ENCODE data around the gene CHCHD1.
"Not testable (repeated sequence)": the region's sequence is repeated elsewhere in the genome, so short reads cannot be mapped to it uniquely, and the experiment has no call there.

CHCHD1 gene

DNA sequence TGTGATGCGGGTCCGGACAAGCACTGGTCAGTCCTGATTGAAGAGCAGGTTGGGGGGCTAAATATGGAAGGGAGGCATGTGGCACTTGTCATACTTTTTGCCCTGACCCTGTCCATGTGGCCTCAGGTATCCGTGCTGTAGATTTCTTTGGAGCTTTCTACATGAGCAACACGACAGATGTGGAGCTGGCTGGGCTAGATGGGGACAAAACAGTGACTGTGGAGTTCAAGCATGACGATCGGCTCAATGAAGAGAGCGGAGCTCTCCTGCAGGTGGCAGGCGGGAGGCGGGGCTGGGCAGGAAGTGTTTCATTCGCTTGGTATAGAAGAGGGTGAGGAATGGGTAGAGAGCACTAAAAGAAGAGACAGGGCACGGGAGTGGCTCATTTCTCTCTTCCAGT is 13.0 kb upstream of the CHCHD1 start:
- peak in 1 of 2 donors; percentile 39 for DNase-seq (ENCODE audit: low read depth in 2 of 2)

DNA sequence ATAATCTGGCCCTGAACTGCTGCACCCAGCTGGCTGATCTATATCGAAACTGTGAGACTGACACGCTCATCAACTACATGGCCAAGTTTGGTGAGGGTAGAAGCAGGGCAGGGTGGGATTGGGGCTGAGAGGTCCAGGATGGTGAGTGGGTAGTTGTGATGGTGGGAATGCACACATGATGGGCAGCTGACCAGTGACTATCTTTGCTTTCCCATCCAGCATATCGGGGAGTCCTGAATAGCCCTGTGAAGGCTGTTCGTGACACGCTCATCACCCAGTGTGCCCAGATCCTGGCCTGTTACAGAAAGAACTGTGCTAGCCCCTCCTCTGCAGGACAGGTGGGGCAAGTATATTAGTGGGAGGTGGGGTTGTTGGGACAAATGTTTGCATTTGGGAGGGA is 12.5 kb upstream of the CHCHD1 start:
- no peak for DNase-seq (ENCODE audit: low read depth in 2 of 2)

DNA sequence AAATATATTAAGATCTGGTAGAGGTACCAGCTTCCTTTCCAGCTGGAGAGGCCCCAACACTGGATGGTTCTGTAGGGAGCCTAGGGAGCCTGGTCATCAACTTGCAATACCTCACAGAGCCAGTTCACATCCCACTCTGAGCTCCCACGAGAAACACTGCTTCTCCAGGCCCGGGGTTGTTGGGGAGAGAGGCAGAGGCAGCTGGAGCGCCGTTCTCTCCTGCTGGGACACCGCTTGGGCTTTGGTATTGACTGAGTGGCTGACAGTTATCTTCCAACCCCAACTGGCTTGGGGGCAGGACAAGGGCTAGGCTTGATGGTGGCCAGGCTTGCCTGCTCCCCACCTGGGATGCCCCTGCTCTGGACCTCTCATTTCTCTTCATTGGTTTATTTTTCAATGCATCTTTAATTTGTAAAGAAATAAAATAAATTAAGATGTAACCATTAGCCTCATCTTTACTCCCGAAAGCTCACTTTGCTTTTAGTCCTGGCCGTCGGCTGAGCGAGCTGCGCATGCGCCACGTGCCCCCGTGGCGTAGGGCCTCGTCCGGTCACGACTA is 10.0 kb upstream of the CHCHD1 start:
- DNase-seq (ENCODE audit: low read depth in 2 of 2): peak in 1 of 2 donors; percentile 65

DNA sequence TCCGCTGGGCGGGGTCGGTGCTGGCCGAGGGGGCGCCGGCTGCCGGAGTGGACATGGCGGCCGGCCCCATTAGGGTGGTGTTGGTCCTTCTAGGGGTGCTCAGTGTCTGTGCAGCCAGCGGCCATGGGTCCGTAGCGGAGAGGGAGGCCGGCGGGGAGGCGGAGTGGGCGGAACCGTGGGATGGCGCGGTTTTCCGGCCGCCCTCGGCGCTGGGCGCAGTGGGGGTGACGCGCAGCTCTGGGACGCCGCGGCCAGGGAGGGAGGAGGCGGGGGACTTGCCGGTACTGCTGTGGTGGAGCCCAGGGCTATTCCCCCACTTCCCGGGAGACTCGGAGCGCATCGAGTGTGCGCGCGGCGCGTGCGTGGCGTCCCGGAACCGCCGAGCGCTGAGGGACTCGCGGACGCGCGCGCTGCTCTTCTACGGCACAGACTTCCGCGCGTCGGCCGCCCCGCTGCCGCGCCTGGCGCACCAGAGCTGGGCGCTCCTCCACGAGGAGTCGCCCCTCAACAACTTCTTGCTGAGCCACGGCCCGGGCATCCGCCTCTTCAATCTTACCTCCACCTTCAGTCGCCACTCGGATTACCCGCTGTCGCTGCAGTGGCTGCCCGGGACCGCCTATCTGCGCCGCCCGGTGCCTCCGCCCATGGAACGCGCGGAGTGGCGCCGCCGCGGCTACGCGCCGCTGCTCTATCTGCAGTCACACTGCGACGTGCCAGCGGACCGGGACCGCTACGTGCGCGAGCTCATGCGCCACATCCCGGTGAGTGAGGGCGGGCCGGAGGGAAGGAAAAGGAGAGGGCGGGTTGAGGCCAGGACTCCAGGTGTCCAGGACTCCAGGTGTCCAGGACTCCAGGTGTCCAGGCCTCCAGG is 9.3 kb upstream of the CHCHD1 start:
- DNase-seq (ENCODE audit: low read depth in 2 of 2): peak; percentile 65 to 76

DNA sequence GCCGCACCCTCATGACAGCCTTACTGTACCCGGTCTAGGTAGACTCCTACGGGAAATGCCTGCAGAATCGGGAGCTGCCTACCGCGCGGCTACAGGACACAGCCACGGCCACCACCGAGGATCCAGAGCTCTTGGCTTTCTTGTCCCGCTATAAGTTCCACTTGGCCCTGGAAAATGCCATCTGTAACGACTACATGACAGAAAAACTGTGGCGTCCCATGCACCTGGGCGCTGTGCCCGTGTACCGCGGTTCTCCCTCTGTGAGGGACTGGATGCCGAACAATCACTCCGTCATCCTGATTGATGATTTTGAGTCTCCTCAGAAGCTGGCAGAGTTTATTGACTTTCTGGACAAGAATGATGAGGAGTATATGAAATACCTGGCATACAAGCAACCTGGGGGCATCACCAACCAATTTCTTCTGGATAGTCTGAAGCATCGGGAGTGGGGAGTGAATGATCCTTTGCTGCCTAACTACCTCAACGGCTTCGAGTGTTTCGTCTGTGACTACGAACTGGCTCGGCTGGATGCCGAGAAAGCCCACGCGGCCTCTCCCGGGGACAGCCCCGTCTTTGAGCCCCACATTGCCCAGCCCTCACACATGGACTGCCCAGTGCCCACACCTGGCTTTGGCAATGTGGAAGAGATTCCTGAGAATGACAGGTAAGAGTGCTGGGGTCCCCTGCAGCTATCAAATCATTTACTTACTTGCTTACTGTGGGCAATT is 8.5 kb upstream of the CHCHD1 start:
- DNase-seq (ENCODE audit: low read depth in 2 of 2): peak in 1 of 2 donors; percentile 15

DNA sequence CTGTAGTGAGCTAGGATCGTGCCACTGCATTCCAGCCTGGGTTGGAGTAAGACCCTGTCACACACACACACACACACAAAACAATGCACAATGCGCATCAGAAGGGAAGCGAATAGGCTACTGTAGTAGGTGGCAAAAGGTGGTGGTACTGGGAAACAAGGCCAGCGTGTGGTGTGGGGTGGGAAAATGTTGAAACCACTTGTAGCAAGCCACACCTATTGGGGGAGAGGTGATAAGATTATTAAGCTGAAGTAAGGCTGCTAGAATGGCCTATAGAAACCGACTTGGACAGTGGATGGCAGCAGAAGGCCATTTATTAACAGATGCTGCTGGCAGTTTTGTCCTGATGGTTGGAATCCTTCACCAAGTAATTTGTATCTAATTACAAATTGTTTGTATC is 7.2 kb upstream of the CHCHD1 start:
- DNase-seq (ENCODE audit: low read depth in 2 of 2): no peak

DNA sequence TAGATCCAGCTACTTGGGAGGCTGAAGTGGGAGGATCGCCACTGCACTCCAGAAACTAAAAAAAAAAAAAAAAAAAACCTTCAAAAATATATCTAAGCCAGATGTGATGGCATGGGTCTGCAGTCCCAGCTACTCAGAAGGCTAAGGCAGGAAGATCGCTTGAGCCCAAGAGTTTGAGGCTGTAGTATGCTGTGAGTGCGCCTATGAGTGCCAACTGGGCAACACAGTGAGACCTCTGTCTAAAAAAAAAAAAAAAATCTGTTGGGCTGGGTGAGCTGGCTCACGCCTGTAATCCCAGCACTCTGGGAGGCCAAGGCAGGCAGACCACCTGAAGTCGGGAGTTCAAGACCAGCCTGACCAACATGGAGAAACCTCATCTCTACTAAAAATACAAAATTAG is 2.8 kb upstream of the CHCHD1 start:
- DNase-seq (ENCODE audit: low read depth in 2 of 2): no peak

DNA sequence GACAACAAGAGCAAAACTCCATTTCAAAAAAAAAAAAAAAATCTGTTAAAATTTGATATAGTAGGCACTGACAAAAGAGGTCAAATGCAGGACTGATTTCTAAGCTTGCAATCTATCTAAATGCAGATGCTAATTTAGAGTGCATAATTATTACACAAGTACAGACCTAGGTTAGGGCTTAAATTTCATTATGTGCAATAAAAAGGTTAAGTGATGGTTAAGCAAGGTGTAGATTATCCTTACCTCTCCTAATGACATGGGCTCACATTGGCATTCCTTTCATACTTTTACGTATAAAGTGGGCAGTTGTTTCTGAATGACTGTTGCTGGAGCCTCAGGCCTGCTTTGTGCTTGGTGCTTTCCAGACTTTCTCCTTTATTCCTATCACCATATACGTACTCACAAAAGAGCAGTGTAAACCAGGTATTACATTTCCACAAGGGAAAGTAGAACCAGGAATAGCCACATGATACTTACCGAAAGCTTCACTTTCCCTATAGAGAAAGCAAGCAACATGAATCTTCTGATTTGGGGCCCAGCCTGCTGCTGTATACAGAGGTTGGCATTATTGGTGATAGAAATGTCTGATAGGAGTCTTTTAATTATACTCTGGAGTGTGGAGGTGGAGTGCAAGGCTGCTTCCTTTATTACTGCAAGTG is 2.2 kb upstream of the CHCHD1 start:
- DNase-seq (ENCODE audit: low read depth in 2 of 2): no peak

DNA sequence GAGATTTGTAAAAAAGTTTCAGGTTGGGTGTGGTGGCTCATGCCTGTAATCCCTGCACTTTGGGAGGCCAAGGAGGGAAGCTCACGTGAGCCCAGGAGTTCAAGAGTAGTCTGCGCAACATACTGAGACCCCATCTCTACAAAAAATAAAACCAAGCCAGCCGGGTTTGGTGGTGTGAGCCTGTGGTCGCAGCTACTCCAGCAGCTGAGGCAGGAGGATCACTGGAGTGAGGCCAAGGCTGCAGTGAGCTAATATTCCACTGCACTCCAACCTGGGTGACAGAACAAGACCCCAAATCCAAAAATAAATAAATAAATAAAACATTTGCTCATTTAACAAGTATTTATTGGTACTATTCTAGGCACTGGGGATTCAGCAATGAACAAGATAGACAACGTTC is 1.5 kb upstream of the CHCHD1 start:
- no peak for DNase-seq (ENCODE audit: low read depth in 2 of 2)

DNA sequence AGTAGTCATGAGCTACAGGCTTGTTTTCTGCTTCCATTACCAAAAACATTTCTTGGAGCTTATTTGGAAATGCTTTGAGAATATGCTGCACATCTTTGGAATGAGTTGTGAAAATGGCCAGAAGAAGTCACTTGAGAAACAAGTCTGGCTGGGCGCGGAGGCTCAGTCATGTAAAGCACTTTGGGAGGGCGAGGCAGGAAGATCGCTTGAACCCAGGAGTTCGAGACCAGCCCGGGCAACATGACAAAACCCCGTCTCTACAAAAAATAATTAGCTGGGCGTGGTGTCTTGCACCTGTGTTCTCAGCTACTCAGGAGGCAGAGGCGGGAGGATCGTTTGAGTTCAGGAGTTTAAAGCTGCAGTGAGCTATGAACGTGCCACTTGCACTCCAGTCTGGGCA is 882 bp upstream of the CHCHD1 start:
- DNase-seq (ENCODE audit: low read depth in 2 of 2): no peak

DNA sequence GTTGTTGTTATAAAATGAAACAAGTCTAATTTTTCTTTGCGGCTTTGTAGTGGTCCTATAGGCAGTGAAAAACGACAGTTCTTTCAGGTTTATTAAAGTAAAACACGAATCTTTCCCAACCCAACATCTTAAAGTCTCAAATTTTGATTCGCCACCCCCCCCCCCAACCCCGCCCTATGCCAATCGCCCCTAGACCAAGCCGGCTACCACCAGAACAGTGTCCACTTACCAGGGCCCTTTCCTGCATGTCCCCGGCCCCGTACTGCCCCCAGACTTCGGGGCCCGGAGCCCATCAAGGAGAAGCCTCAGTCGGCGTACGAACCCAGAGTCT is 335 bp upstream of the CHCHD1 start:
- DNase-seq (ENCODE audit: low read depth in 2 of 2): no peak

DNA sequence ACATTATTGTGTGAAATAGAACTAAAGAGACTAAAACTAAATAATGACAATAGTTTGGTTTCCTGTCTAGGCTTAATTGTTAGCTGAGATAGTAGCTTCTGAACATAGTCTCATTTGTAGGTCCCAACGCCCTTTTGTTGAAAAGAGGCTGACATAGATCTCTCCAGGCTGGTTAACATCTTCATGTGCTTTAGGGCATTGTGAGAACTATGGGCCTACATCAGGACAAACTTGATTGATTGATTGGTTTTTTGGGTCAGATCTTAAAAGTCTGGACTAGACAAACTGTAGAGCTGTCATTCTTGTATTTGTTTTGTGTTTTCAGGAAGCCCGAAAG is 869 bp downstream of the CHCHD1 start:
- no peak for DNase-seq (ENCODE audit: low read depth in 2 of 2)

DNA sequence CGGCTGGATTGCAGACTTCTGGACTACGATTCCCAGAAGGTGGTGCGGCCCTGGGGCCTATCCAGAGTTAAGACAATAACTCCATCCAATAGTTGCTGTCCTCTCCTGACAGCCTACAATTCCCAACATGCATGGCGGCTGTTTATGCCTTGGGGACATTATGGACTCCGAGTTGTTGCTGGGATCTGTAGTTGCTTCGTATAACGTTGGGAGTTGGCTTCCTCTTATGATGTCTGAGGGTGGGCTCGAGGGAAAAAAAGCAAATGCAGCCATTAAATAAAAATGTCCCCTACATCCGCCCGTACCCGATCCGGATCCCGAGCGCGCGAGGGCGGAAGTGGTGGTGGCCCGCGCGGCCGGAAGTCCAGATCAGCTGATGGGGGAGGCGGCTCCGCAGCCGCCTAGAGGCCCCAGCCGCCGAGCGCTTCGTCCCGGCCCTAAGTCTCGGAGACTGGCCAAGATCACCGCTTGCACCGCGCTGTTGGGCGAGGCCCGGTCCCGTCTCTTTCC is 3.4 kb downstream of the CHCHD1 start, which contains the start of gene ZSWIM8:
Gene ZSWIM8 (plus strand): TSS at position 396 of the 510 bp plus-strand sequence. CDS start 273 bp downstream, outside the sequence.
- peak; percentile 73 to 79 for DNase-seq (ENCODE audit: low read depth in 2 of 2)

DNA sequence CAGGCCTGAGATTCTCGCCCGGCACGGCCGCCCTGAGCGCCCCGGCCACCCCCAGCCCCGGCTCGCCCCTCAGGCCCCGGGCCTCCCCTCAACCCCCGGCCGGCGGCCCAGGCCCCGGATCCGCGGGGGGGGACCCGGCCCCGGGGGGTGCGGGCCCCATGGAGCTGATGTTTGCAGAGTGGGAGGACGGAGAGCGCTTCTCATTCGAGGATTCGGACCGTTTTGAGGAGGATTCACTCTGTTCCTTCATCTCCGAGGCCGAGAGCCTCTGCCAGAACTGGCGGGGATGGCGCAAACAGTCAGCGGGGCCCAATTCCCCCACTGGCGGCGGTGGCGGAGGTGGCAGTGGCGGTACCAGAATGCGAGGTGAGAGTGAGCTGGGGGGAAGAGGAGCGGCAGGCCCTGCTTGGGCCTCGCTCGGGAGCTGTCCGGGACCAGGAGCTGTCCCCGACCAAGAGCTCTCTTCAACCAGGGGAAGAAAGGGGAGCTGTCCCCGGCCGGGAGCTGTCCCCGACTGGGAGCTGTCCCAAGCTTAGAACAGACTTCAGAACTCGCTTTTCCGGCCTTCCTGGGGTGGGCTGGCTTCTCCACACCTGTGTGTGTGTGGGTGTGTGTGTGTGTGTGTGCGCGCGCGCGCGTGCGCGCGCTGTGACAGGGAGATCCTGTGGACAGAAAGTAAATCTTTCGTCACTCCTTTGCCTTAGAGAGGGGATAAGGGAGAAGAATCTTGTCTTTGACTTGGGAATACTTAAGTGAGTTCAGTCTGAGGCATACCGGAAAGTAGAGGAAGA is 4.1 kb downstream of the CHCHD1 start:
- peak; percentile 23 to 24 for DNase-seq (ENCODE audit: low read depth in 2 of 2)

DNA sequence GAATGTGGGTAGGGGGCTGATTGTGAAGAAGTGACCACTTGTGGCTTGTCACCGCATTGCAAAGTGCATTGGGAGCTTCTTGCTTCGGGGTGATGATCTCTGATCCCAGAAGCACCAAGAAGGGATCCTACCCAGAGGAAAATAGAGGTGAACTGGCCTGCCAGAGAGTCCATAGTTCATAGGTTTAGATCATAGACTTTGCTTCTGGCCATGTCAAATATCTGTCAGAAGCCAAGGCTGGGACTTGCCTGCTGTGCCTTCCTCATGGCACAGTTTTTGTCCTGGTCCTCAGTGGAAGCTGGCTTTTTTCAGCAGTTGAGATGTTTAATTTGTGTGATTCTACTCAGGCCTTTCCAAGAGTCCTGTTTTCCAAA is 4.7 kb downstream of the CHCHD1 start:
- DNase-seq (ENCODE audit: low read depth in 2 of 2): no peak

DNA sequence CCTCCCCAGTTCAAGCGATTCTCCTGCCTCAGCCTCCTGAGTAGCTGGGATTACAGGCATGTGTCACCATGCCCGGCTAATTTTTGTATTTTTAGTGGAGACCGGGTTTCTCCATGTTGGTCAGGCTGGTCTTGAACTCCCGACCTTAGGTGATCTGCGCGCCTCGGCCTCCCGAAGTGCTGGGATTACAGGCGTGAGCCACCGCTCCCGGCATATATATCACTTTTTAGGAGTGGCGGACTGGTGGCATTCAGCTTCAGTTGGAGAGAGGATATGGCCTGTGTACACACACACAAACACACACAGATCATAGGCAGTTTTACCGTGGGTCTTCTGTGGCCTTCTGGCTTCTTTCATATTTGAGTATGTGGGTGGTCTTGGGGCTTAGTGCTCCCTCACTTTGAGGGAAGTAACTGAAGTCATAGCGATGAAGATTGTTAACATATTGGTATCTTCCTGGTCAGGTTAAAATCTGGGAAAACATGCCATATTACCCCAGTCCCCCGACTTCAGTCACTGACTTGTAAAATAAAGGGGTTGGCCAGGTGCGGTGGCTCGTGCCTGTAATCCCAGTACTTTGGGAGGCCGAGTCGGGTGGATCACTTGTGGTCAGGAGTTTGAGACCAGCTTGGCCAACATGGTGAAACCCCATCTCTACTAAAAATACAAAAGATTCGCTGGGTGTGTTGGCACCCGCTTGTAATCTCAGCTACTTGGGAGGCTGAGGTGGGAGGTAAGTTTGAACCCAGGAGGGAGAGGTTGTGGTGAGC is 5.4 kb downstream of the CHCHD1 start:
- not testable (repeated sequence) for DNase-seq (ENCODE audit: low read depth in 2 of 2)

DNA sequence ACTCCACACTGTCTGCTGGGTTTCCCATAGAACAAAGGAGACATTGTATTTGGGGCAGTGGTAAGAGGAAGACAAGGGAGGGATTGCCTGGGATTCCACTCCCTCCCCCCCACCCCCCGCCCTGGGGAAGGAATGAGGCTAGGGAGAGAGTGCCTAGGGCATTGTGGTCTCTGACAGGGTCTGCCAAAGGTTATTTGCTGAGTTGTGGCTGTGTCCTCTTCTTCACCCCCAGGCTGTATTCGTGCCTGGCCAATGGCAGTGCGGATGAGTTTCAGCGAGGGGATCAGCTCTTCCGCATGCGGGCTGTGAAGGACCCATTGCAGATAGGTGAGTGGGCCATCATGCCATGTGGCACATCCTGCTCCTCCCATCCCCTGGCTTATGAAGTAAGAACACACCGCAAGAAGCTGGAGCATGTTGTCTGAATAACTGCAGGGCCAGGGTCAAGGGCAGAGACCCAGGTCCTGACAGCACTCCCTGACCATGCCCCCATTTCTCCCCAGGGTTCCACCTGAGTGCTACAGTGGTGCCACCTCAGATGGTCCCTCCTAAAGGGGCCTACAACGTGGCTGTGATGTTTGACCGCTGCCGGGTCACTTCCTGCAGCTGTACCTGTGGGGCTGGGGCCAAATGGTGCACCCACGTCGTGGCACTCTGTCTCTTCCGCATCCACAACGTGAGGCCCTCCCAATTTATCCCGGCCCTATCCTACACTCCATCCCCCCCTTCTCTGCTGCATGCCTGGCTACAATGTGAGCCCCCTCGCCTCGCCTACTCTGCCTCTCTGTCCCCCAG is 7.2 kb downstream of the CHCHD1 start:
- DNase-seq (ENCODE audit: low read depth in 2 of 2): no peak

DNA sequence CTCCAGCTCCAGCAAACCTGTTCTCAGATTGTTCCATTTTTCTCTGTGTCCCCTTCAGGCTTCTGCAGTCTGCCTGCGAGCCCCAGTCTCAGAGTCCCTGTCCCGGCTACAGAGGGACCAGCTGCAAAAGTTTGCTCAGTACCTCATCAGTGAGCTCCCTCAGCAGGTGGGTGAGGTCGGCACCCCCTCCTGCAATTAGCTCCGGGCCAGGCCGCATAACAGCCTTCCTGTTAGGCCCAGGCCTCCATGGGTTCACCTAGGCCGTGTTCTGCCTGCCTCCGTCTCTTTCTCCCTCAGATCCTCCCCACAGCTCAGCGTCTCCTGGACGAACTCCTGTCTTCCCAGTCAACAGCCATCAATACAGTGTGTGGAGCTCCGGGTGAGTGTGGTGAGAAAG is 7.8 kb downstream of the CHCHD1 start:
- no peak for DNase-seq (ENCODE audit: low read depth in 2 of 2)

DNA sequence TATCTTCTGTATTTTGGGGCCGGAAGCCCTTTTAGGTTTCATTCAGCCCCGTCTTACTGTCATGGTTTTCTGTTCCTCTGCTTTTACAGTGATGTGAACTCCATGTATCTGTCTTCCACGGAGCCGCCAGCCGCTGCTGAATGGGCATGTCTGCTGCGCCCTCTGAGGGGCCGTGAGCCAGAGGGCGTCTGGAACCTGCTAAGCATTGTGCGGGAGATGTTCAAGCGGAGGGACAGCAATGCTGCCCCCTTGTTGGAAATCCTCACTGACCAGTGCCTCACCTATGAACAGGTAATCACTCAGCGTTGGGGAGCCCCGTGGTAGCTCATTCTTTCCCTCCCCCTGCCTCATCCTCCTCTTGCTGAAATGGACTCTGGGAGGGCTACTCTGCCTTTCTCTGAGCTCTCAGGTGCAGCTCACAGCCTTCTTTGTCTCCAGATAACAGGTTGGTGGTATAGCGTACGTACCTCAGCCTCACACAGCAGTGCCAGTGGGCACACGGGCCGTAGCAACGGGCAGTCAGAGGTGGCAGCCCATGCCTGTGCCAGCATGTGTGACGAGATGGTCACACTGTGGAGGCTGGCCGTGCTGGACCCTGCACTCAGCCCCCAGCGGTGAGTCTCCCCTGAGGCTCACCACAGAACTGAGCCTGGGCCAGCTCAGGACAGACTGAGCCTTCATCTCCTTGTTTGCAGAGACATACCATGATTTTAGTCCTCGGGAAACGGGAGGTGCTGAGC is 9.2 kb downstream of the CHCHD1 start:
- DNase-seq (ENCODE audit: low read depth in 2 of 2): no peak

All from stimulated activated CD4-positive, alpha-beta T cell treated with anti-CD3 and anti-CD28 coated beads, Interleukin-4, amount 100 ng/mL, for 48 hours (primary cell).